ENCODE measurements around the gene GOLGA8Q.
"Not testable (repeated sequence)": the region's sequence is repeated elsewhere in the genome, so short reads cannot be mapped to it uniquely, and the experiment has no call there.

Gene GOLGA8Q

DNA sequence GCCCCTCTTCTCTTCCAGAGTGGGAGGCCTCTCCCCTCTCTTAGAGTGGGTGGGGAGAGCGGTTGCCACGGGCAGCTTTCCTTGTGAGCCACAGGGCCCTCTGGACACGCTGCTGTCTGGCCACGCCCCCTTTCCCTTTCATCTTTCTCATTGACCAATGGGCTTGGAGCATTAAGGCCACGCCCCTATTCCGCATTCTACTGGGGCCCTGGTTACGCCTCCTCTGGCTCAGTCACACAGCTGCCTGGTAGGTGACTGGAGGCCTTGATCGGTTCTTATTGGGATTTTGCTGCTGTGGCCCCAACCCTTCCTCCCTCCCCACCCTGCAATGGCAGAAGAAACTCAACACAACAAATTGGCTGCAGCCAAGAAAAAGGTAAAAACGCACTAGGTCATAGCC is at the start of gene GOLGA8Q:
Gene GOLGA8Q, plus strand, starts transcription at position 301 of the 400 bp plus-strand sequence. Its CDS starts 28 bp downstream, at position 329.
- DNase-seq (ENCODE audit: low read depth, low spot score), result not testable (repeated sequence)

- DNase-seq (ENCODE audit: low read depth, low spot score), result not testable (repeated sequence)
Observed at GRCh38 chr15:30502904-30503781, 48.7 kb upstream of the GOLGA8Q start.

GRCh38 chr15:30504162-30504843 is 47.5 kb upstream of the GOLGA8Q start:
- not testable (repeated sequence) for DNase-seq (ENCODE audit: low read depth, low spot score)

DNA sequence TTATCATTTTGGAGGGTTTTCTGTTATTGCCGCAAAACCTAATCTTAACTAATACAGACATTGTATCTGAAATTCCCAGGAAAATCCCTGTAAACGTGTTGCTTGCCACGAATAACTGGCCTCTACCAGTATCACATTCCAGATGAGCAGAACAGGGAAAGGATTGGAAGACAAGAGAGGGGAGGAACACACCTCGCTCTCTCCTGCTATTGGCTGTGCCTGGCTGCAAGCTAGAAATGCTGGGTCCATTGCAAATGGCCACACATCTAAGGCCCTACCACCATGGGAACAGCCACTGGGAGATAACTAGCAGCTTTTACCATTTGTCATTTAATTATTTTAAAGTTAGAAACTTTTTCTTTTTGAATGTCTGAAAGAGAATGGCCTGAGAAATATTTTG is 37.3 kb upstream of the GOLGA8Q start:
- not testable (repeated sequence) for DNase-seq (ENCODE audit: low read depth, low spot score)

GRCh38 chr15:30523453-30524243 is 28.2 kb upstream of the GOLGA8Q start:
- DNase-seq (ENCODE audit: low read depth, low spot score), result not testable (repeated sequence)

- not testable (repeated sequence) for DNase-seq (ENCODE audit: low read depth, low spot score)
Observed at GRCh38 chr15:30525912-30526311, 25.9 kb upstream of the GOLGA8Q start.

DNA sequence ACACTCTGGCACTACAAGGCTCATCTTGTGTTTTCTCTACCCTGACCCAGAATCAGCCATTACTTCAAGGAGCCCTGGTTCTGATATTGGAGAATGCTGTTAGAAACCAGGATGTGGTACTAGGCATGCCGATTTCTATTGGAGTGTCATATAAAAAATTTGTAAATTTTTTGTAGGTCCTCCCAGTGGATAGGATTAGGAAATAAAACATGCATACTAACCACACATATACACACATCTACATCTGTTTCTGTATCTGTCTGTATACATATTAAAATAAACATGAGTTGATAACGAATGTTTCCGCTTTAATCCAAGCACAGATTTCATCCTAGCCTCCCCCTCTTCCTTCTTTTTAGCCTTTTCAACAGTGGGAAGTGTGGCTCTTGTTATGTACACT is 22.8 kb upstream of the GOLGA8Q start:
- not testable (repeated sequence) for DNase-seq (ENCODE audit: low read depth, low spot score)

GRCh38 chr15:30566949-30567348 is 15.1 kb downstream of the GOLGA8Q start:
- not testable (repeated sequence) for DNase-seq (ENCODE audit: low read depth, low spot score)

GRCh38 chr15:30573012-30573491 is 21.2 kb downstream of the GOLGA8Q start:
- not testable (repeated sequence) for DNase-seq (ENCODE audit: low read depth, low spot score)

GRCh38 chr15:30579394-30579970 is 27.6 kb downstream of the GOLGA8Q start:
- DNase-seq (ENCODE audit: low read depth, low spot score), result not testable (repeated sequence)

DNA sequence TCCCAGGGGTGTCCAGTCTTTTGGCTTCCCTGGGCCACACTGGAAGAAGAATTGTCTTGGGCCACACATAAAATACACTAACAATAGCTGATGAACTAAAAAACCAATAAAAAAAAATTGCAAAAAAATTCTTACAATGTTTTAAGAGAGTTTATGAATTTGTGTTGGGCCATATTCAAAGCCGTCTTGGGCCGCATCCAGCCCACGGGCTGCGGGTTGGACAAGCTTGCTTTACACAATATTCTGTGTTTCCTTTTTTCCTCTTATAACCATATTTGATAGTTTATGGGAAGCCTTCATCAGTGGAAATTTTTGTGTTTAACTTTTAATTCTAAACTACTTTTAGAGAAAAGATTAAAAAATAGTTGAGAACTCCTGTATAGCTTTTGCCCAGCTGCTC is 28.9 kb downstream of the GOLGA8Q start:
- DNase-seq (ENCODE audit: low read depth, low spot score), result not testable (repeated sequence)

DNA sequence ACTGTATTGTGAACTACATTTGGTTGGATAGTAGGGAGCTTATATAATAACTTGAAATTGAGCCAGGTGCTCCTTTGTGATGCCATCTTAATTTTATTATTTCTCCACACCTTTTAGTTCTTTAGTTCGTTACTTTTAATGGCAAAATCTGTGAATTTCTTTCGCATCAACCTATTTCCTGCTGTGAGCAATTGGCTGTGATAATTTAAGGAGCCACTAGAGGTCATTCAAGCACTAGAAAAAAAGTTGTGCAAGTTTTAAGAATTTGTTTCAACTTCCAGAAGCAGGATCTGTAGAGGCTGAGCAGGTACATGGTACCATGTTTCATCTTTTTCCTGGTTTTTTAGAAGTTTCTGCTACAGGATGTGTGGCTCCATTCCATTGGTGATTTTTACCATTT is 47.1 kb downstream of the GOLGA8Q start:
- DNase-seq (ENCODE audit: low read depth, low spot score), result not testable (repeated sequence)

DNA sequence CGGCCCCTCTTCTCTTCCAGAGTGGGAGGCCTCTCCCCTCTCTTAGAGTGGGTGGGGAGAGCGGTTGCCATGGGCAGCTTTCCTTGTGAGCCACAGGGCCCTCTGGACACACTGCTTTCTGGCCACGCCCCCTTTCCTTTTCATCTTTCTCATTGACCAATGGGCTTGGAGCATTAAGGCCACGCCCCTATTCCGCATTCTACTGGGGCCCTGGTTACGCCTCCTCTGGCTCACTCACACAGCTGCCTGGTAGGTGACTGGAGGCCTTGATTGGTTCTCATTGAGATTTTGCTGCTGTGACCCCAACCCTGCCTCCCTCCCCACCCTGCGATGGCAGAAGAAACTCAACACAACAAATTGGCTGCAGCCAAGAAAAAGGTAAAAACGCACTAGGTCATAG is 51.9 kb downstream of the GOLGA8Q start, which contains the start of gene GOLGA8H:
Gene GOLGA8H, plus strand, starts transcription at position 233 of the 400 bp plus-strand sequence. Its CDS starts 98 bp downstream, at position 331.
- DNase-seq (ENCODE audit: low read depth, low spot score), result not testable (repeated sequence)

Measured in brain pericyte (primary cell).